Measurements from ENCODE around the gene PRSS1.

GRCh38 chr7:142718313-142718712, 31.0 kb upstream of the PRSS1 start:
- no peak for TF ChIP-seq CTCF (conservative IDR thresholded peaks at IDR 0.05; ENCODE audit: low read depth in 2 of 2)
- TF ChIP-seq EZH2 (IDR thresholded peaks at IDR 0.05; ENCODE audit: low read depth, unreplicated experiment) = no peak
- TF ChIP-seq ZNF114 (CRISPR knock-in tag; IDR thresholded peaks at IDR 0.05) = no peak

Data from GM23338 (cell line).